GM21423 (cell line): ENCODE measurements around the gene LMX1B.

Source experiments
- ATAC-seq: cut with Tn5 transposase; IDR thresholded peaks from one replicate; pipeline ENCODE4 v1.9.1; 2021; ENCODE audit warnings: mild to moderate bottlenecking, moderate library complexity; ENCODE audit not compliant: unreplicated experiment

LMX1B gene

DNA sequence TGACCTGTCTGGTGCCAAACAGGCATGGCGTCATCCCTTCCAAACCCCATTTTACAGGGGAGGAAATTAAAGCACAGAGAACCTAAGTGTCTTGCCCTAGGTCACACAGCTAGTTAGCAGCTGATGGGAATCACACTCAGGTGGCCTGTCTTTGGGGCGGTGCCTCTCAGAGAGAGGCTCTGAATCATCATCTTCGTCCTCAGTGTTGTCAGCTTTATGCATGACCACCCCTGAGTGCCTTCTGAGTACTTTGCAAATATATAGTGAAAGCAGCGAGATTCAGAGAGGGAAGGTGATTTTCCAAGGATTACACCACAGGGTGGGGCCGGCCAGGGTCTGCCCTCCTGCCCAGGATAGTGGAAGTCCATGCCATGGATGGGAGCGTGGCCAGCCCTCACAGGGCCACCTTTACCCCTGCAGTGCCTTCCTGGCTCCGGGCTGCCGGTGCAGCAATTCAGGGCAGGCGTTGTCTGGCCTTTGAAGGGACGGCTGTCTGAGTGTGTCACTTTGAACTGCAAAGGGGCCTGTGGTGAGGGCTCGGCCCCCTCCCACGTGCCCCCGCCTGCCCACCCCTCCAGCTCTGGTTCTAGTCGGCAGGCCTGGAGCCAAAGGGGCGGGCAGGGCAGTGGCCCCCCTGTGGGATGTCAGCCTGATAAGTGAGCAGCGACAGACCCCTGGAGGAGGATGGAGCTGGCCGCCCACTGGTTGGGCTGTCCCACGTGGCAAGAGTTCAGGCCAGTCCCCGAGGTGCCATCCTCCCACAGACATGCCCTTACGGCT lies 16.9 kb downstream of the LMX1B start:
- ATAC-seq = no peak

DNA sequence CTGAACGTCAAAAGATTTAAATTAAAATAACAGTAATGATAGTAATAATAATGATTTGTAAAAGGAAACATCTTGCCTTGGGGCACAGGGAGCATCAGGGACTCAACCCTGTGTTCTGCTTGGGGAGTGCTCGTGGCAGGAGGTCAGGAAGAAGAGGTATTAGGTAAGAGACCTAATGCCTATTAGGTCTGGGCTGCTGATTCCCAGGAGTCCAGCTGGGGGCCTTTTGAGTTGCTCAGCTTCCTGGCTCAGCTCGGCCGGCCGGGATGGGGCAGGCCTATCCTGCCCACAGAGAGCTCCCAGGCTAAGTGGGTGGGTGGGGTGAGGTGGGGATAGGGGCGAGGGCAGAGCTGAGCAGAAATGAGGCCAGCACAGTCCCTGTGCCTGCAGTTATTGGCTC lies 17.5 kb downstream of the LMX1B start:
- ATAC-seq = no peak

DNA sequence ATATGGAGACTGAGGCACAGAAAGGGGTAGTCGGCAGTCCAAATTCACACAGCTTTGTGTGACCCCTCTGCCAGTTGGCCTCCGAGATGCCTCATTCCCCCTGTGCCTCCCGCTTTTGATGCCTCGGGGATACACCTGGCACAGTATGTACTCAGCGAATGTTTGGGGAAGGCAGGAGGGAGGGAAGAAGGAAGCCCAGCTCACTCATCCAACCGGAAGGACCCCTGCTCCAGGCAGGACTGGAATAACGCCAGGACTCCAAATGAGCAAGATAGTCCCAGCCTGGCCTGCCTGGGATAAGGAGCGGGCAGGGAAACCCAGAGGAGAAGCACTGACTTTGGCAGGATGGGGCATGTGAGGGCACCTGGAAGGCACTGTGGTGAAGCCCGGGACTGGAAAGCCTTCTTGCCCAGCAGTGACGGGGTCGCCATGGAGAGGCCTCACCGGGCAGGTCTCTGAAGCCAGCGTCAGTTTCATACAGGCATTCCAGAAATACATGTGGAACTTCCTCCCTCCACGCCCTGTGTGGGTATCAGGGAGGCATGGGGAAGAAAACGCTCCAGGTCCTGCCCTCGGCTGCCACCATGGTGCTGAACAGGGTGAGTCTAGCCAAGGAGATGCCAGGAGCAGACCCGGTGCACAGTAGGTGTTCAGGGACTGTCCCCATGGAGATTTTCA lies 20.3 kb downstream of the LMX1B start:
- no peak for ATAC-seq

DNA sequence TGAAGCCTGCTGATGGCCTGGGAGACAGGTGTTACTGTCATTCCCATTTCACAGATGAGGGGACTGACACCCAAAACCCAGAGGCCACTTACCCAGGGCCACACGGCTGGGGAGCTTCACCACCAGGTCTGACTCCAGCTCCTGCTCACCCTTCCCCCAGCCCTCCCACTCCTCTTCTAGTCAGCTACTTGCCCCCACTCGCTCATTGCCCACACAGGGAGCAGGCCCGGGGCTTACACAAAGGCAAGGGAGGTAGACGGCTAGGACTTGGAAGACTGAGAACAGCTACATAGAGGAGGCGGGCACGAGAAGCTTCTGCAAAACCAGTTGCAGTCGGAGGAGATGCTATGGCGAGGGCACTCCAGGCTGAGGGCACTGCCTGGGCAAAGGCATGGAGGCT lies 21.3 kb downstream of the LMX1B start:
- ATAC-seq = no peak

DNA sequence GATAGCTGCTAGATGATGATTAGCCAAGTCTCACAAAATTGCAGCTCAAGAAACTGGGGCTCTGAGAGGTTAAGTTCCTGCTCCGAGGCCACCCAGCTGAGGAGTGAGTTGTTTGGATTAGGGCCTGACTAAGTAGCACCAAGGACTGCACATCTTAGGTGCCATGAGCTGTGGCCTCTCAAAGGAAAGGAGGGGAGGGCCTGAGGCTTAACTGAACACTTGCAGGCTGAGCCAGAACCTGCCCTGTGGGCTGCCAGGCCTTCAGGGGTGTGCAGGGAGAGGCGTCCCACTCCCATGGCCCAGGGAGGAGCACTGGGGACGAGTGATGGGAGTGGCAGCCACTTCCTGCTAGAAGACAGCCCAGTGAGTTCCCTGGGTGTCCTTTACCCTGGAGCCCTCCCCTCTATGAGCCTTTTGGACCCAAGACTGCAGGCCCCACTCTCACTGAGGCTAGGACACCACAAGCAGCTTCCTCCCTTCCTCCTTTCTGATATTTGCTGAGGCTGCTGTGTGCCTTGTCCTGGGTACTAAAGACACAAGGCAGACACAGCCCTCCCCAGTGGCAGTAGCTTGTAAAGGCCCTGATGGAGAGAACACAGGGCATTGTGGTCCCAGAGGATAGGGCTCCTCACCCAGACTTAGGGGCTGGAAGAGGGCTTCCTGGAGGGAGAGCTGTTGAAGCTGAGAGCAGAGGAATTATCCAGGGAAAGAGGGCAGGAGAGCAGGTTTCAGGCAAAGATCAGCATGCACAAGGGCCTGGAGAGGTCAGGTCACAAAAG lies 22.1 kb downstream of the LMX1B start:
- no peak for ATAC-seq

DNA sequence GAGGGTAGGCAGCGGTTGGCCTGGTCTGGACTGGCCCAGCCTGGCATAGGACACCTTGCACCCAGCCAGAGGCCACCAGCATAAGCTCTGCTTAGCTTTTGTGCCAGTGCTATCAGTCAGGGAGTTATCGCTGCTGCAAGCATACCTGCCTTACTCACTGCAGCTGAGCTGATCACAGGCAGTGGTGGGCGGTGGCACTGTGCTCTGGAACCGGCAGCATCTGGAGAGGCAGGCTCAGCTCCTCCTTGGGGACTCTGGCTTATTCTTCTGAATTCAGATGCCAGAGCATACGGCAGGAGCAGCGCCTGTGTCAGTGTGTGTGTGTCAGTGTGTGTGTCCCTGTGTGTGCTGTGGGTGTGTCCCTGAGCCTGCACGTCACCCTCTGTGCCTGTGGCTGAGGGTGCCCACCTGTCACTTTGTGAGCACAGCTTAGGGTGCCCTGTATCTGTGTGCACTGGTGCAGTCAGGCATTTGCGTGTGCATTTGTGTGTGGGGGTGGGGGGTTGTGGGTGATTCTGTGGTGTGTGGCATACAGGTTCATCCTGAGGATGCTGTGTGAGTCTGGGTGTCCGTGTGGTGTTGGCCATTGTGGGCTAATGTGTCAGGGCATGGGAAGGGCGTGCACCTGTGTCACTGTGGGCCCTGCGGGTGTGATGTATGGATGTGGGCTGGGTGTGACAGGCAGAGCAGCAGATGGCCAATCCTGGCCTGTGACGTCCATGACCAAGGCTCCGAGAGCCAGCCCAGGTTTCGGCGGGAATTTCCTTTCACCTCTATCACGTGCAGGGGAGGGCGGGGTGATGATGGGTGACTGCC lies 23.5 kb downstream of the LMX1B start:
- ATAC-seq = no peak

DNA sequence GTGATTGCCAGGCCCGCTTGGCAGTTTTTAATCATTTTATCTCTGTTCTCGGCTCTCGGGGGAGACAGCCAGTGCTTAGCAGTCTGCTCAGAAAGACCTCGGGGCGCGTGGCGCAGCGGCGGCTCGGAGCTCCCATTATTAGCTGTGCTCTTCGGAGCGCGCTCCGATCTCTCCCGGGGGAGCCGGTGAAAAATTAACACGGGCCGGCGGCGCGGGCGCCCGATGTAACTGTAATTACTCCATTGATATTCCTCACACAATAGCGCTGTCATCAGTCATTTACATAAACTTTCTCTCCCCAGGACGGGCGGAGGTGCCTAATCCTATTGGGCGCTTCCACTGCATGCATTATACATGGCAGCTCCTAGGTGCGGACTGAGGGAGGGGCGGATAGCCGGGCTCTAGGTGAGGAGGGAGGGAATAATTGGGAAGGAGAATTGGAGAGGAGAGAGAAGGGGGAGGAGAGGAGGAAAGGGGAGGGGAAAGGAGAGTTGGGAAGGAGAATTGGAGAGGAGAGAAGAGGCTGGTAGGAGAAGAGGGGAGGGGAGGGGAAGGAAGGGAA lies 24.9 kb downstream of the LMX1B start:
- no peak for ATAC-seq

DNA sequence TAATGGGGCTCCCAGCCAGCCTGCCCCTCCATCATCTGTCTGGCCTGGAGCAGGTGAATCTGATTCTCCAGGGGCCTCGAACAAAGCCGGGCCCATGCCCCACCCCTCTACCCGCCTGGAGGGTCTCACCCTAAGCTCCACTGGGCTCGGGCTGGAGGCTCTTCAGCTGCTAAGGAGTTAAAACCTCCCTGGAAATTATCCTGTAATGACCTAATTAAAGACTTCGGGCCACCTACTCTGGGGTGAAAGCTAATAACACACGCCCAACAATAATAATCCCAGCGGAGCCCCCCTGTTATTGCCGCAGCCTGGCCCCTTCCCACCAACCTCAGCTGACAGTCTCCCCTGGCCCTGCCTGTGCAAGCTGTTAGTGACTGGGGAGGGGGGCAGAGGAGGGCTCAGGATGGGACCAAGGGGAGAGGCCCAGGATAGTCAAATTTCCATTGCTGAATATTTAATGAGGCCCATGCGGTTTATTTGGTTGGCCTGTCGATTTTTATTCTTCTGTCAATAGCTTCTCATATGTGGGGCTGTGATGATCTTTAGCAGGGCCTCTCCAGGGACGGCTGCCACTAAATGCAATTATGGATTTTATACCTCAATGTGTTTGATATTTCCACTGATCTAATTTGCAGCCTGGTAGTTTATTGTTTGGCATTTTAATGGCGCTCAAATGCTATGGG lies 25.7 kb downstream of the LMX1B start:
- ATAC-seq = no peak

DNA sequence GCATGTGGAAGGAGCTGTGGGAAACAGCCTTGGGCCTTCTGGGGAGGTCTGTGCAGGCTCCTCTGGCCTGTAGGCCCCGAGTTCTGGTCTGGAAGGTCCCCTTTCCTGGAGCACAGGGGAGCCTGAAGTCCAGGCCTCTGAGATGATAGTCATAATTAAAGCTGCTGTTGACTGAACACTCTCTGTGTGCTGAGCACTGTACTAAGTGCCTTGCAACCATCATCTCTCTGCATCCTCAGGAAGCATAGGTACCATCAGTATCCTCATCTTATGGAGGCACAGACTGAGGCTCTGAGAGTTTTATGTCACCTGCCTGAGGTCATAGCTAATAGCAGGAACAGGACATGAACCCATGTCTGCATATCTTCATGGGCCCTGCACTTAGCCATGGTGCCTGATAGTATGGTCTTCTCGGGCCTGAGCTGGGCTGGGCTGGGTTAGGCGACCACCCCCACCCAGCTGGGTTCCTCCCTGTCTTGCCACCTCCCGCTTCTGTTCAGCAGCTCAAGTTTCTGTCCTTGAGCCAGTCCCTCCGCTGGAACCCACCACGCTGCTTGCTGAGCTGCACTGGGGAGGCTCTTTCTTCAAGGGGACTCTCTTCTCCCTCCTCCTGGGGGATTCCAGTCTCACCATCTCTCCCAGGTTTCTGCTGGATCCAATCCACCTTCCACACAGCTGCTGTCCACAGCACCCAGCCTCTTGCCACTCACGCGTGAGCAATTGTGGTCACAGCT lies 27.6 kb downstream of the LMX1B start:
- ATAC-seq = no peak

DNA sequence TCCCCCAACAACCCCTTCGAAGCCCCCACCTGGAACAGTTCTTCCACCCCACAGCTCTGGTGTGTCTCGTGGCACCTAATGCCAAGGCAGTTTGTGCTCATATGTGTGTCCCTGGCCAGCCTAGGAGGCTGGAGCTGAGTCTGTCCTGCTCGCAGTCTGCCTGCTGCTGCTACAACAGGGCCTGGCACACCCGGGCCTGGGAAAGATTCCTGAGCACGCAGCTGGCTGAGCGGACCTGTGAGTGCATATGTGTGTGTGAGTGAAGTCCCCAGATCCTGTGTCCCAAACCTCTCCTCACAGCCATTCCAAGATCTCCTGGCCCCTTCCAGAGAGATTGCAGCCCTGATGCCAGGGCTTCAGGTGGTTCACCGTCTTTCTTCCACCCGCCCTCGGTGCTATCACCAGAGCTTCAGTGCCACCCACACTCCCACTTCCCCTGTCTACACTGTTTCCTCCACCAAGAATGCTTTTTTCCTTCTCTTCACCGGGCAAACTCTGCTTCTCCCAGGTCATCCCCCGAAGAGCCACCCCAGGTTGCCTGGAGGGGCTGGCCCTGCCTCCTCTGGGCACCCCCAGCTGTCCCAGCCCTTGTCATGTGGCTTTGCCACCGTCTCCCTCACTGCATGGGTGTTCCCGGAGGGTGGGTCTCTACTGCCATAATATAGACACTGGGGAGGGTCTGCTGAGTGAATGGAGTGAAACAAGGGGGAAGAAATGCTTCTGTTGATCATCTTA lies 28.4 kb downstream of the LMX1B start:
- no peak for ATAC-seq

DNA sequence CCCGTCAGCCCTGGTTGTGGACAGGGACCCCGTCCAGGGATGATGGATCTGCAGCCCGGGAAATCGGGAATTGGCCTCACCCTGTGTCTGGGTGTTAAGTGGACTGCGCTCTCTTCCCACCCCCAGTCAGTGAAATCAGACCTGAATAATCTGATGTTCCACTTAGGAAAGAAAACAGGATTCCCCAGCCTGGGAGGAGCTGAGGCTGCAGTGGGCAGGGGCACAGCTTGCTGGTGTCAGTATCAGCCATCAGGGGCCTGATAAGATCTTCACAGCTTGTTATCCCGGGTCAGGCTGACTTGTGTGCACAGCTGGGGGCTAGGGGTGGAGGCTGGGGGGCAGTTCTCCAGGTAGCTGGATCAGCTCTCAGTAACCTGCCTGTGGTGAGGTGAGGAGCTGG lies 29.1 kb downstream of the LMX1B start:
- ATAC-seq = no peak

DNA sequence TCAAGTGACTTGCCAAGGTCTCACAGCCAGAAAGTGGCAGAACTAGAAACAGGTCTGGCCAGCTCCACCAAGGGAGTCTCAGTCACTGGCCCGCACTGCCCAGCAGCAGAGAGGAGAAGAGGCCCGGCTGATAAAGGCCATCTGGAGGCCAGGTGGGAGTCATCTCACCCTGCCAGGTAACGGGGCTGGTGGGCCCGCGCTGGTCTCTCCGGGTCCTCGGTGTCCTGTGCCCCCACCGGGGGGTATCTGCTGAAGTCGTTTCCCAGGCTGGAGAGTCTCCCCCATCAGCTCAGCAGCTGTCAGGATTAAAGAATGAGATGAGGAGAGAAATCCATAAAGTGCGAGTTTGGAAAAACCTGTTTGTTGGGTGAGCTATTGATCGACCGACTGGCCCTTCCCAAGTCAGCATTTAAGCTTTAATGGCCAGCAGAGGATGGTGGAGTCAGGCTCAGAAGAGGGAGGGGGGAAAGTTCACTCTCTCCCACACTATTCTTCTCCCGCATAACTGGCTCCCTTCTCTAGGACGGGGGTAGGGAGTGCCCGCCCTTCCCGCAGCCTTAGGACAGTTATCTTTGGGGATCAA lies 30.3 kb downstream of the LMX1B start:
- ATAC-seq = no peak

DNA sequence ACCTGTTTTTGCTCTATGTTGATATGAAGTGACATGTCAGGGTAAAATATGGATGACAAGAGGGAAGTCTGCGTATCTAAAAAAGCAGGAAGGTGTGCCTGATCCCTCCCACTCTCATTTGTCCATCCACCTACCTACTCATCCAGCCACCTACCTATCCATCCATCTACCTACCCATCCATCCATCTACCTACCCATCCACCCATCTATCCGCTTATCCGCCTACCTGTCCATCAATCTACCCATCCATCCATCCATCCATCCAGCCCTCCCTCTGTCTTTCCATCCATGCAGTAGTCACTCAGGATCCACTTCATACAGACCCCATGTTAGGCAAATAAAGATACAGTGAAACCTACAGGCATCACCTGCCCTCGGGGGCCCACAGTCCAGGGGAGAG lies 32.4 kb downstream of the LMX1B start:
- ATAC-seq = no peak

DNA sequence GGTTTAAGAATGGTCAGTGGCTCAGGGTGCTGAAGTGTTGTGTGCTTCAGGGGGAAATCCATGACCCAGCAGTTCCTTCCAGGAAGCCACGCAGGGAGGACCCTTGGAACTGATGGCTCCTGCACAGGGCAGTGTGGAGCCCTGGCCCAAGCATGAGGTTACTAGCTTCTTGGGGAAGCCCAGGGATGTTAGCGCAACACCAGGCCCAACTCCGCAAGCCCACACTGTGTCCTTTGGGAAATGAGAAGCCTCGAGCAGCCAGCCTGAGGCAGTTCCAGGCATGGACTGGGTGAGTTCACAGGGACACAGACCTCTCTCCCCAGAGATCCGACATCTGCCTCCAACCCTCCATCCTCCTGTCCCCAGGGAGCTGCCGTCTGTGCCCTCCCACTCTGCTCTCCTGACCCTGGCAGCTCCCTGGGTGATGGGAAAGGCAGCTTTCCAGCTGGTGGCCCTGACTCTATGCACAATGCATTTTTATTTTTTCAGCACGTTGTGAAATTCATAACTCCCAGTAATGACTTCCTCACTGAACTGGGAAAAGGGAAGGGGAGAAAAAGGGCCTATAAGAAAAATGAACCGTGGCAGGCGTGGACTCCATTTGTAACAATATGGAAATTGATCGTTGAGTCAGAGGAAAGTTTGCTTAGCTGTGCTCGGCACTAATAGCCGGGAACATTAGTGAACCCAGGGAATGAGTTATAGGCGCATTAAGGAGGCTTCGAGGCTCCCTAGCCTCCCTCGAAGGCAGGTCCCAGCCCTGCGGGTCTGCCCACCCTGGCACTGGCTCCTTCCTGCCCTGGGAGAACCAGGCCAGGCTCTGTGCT lies 34.1 kb downstream of the LMX1B start:
- no peak for ATAC-seq

DNA sequence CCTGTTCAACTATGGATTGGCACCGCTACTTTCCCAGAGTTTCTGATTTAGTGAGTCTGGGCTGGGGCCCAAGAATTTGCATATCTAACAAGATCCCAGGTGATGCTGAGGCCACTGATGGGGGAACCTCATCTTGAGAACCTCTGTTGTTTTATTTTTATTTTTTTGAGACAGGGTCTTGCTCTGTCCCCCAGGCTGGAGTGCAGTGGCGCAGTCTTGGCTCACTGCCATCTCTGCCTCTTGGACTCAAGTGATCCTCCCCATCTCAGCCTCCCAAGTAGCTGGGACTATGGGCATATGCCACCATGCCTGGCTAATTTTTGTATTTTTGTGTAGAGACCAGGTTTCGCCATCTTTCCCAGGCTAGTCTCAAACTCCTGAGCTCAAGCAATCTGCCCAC lies 35.7 kb downstream of the LMX1B start:
- no peak for ATAC-seq

DNA sequence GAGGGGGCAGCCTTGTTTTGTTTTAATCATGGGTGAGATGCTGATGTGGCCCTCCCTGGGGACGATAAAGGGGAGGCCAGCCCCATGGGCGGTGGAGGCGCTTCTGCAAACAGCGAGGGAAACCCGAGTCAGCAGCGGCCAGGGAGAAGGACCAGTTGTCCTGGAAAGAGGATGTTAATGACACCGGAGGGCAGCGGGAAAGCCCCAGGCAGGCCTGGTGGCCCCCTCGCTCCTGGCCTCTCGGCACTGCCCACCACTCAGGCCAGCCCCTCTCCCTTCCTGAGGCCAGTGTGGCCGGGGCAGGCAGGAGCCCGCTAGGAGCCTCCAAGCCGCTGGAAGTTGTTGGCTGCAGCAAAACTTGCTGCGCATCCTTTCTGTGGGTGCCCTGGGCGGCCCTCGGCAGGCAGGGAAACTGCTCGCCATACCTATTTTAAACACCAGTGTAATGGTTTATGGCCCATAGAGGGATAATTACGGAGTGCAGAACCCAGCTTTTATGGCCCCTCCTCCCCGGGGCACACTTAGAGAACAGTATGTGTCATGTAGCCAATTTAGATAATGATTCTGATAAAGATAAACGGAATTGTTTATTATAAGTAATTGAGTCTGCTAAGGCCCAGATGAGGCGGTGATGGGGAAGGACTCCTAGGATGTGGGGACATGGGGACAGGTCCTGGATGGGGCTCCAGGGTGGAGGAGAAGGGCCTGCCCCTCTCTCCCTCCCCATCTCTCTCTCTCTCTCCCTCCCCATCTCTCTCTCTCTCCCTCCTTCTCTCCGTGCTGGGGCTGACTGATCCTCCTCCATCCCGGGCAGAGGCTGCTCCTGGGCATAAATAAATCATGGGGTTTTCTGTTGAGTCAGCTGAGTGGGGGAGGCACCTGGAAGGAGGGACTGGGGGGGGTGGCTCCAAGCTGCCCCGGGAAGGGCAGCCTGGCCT lies 36.9 kb downstream of the LMX1B start:
- ATAC-seq = no peak
